ENCODE results near the gene POGZ. TPM values are rescaled to one million over a fixed set of nuclear protein-coding genes. Genes with fewer than 3 reads are reported as not detected.

POGZ gene
- polyA plus RNA-seq (2013, experiment 1 of 2) = 37.6 TPM
- polyA plus RNA-seq (2013, experiment 2 of 2) = 42.1 TPM

- Histone ChIP-seq H3K9me3 (ENCODE audit: insufficient read depth, low read depth, low read length) (no peaks in the 10 kb centered on the region), H3K9ac (ENCODE audit: low read depth, low read length) (peak within 1 kb of the TSS; percentile 85), H3K27ac (ENCODE audit: low read depth, low read length) (peak within 1 kb of the TSS; percentile 95), H3K36me3 (ENCODE audit: insufficient read depth, low read length) (no peaks in the 10 kb centered on the region), H3K27me3 (ENCODE audit: insufficient read depth, low read length) (peaks cover 5% of the 10 kb centered on the region; the same call in 1 of the 2 replicates), H3K4me3 (ENCODE audit: low read length) (peak within 1 kb of the TSS; percentile 75), H3K4me1 (ENCODE audit: insufficient read depth, low read length) (peaks cover 12% of the 10 kb centered on the region)
- 16% methylated on average over 24 of the region's 30 CpGs for WGBS
Measured at GRCh38 chr1:151459331-151460046, at the start of gene POGZ. Gene POGZ (minus strand): TSS chr1:151459494. CDS start chr1:151442204, 17,290 bp downstream.

DNA sequence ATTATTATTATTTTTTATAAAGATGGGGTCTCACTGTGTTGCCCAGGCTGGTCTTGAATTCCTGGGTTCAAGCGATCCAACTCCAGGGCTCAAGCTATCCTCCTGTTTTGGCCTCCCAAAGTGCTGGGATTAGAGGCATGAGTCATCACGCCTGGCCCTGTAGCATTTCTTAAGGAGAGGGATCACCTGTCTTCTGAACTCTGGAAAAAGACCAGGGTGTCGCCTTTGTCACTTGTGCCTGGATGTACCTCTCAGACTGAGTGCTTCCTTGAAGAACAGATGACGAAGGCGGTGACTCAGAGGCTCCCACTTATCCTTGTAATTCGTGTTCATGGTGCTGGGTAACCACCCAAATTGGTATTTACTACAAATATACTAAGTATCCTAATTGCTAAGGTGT is 49.5 kb upstream of the POGZ start:
- 0 out of 2 replicates have a peak, but pooled peaks cover 2% of the 10 kb centered on the region for H3K27me3 ChIP-seq (ENCODE audit: insufficient read depth, low read length)
- no peak overlapping the region for H3K4me3 ChIP-seq (ENCODE audit: low read length)
- no peak overlapping the region for H3K9ac ChIP-seq (ENCODE audit: low read depth, low read length)
- 82% methylated on average over 6 of the region's 6 CpGs for WGBS
- H3K9me3 ChIP-seq (ENCODE audit: insufficient read depth, low read depth, low read length) = no peaks in the 10 kb centered on the region
- H3K4me1 ChIP-seq (ENCODE audit: insufficient read depth, low read length) = peaks cover 28% of the 10 kb centered on the region
- no peak overlapping the region for H3K27ac ChIP-seq (ENCODE audit: low read depth, low read length)
- no peaks in the 10 kb centered on the region for H3K36me3 ChIP-seq (ENCODE audit: insufficient read depth, low read length)

DNA sequence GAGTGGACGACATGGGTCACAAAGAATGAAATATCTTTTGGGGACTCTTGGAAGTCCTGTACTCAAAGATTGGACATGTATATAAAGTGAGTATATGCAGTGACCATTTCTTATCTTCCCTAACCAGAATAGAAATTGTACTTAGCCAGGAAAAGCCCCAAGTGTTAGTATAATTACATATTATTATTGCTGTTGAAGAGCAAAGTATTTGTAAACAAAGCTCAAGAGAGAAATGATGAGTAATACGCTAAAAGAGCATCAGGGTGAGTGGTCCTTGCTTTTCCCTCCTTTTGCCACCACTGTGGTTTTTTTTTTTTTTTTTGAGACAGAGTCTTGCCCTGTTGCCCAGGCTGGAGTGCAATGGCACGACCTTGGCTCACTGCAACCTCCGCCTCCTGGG is 45.5 kb upstream of the POGZ start:
- H3K9ac ChIP-seq (ENCODE audit: low read depth, low read length) = no peak overlapping the region
- no peak overlapping the region for H3K4me3 ChIP-seq (ENCODE audit: low read length)
- H3K9me3 ChIP-seq (ENCODE audit: insufficient read depth, low read depth, low read length) = no peaks in the 10 kb centered on the region
- 94% methylated on average over 4 of the region's 4 CpGs for WGBS
- no peaks in the 10 kb centered on the region for H3K27me3 ChIP-seq (ENCODE audit: insufficient read depth, low read length)
- no peaks in the 10 kb centered on the region for H3K36me3 ChIP-seq (ENCODE audit: insufficient read depth, low read length)
- H3K4me1 ChIP-seq (ENCODE audit: insufficient read depth, low read length) = no peaks in the 10 kb centered on the region
- no peak overlapping the region for H3K27ac ChIP-seq (ENCODE audit: low read depth, low read length)

DNA sequence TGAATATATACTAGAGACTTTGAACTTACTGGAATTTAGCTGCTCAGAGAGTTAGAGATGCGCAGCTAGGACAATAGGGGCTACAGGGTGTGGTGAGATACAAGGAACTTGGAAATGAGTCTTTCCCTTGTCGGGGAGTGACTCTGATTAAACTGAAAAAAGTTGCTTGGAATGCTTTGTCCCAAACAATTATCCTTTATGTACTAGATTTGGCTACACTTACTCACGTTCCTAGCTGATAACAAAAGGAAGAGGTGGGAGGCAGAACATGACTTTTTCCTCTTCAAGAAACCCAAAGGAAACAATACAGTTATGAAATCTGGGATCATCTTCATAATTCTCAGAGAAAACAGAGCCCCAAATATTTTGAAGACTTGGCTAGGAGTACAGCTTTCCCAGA is 45.0 kb upstream of the POGZ start:
- no peaks in the 10 kb centered on the region for H3K9me3 ChIP-seq (ENCODE audit: insufficient read depth, low read depth, low read length)
- no peak overlapping the region for H3K27ac ChIP-seq (ENCODE audit: low read depth, low read length)
- H3K36me3 ChIP-seq (ENCODE audit: insufficient read depth, low read length) = no peaks in the 10 kb centered on the region
- no peak overlapping the region for H3K9ac ChIP-seq (ENCODE audit: low read depth, low read length)
- no peak overlapping the region for H3K4me3 ChIP-seq (ENCODE audit: low read length)
- WGBS = 64% methylated on average over 3 of the region's 3 CpGs
- H3K4me1 ChIP-seq (ENCODE audit: insufficient read depth, low read length) = no peaks in the 10 kb centered on the region
- H3K27me3 ChIP-seq (ENCODE audit: insufficient read depth, low read length) = no peaks in the 10 kb centered on the region

DNA sequence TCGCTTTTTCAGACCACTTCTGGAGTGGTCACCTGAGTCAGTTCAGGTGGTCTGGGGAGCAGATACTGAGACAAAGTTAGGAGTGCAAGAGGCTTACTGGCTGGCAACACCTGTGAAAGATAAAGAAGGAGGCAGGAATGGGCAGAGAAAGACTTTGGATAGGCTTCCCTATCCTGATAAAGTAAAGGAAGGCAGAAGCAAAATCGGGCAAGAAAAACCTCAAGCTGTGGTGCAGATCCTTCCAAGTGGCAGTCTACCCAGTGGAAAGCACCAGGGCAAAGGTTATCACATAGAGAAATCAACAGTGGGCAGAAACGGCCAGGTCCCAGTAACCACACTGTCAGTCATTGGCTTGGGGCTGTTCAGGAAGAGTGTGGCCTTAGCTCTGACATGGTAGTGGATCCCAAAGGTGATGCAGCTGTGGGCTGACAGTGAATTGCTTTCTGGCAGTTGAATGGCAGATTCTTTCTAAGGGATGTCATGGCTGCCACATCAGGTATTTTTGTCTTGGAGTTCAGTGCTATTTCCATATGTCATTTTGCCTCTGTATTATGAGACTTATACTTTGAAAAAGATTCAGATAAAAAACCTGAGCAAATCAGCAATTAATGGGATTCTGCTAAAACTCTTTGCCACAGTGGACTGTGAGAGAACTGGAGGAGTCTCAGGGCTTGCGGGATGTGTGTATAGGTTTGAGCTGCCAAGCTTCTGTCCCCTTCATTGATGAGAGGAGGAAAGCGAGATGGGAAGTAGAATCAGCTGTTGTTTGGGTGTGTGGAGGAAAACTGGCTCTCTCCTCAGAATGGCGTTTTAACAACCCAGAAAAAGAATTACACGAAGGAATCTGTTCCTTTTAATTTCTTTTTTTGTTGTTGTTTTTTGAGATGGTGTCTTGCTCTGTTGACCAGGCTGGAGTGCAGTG is 43.8 kb upstream of the POGZ start:
- Histone ChIP-seq H3K4me3 (ENCODE audit: low read length) (no peak overlapping the region), H3K9ac (ENCODE audit: low read depth, low read length) (no peak overlapping the region), H3K4me1 (ENCODE audit: insufficient read depth, low read length) (no peaks in the 10 kb centered on the region), H3K27ac (ENCODE audit: low read depth, low read length) (no peak overlapping the region), H3K27me3 (ENCODE audit: insufficient read depth, low read length) (no peaks in the 10 kb centered on the region), H3K36me3 (ENCODE audit: insufficient read depth, low read length) (no peaks in the 10 kb centered on the region), H3K9me3 (ENCODE audit: insufficient read depth, low read depth, low read length) (no peaks in the 10 kb centered on the region)
- WGBS = 81% methylated on average over 7 of the region's 7 CpGs

DNA sequence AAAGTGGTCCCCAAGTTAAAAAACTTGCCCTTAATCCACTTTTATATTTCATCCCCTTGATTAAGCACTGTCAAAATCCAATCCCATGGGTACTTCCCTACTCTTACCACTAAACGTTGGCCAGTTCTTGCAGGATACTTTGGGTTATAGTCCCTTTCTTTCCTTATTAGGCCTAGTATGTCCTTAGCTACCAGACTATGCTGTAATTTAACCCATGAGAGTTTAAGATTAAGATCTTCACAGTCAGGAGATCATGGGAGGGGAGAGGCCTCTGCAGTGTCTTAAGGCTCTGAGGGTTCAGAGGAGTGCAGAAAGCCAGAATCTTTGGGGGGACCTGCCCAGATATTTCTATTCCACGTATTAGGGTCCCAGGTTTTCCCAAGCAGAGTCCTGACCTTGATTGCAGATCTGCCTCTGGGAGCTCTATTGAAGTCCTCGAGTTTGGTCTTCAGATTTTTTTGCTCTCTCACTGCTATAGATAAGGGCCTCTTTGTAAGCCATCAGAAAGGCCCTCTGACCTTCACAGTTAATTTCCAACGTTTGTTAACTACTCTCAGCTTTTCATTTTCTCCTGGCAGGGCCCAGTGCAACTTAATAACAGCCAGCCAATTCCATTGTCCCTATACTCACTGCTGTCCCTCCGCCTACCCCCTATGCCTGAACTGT is 42.9 kb upstream of the POGZ start:
- WGBS = 85% methylated on average over 5 of the region's 5 CpGs
- Histone ChIP-seq H3K4me1 (ENCODE audit: insufficient read depth, low read length) (no peaks in the 10 kb centered on the region), H3K27me3 (ENCODE audit: insufficient read depth, low read length) (no peaks in the 10 kb centered on the region)

GRCh38 chr1:151501474-151501873 is 42.2 kb upstream of the POGZ start:
- Histone ChIP-seq H3K27ac (ENCODE audit: low read depth, low read length) (no peak overlapping the region), H3K4me1 (ENCODE audit: insufficient read depth, low read length) (no peaks in the 10 kb centered on the region), H3K9ac (ENCODE audit: low read depth, low read length) (no peak overlapping the region), H3K36me3 (ENCODE audit: insufficient read depth, low read length) (no peaks in the 10 kb centered on the region), H3K9me3 (ENCODE audit: insufficient read depth, low read depth, low read length) (no peaks in the 10 kb centered on the region), H3K4me3 (ENCODE audit: low read length) (no peak overlapping the region), H3K27me3 (ENCODE audit: insufficient read depth, low read length) (no peaks in the 10 kb centered on the region)
- 77% methylated on average over 10 of the region's 10 CpGs for WGBS

More for the DNA sequence above, 42.9 kb upstream of the POGZ start:
- no peak overlapping the region for H3K4me3 ChIP-seq (ENCODE audit: low read length)
- no peaks in the 10 kb centered on the region for H3K36me3 ChIP-seq (ENCODE audit: insufficient read depth, low read length)
- H3K9ac ChIP-seq (ENCODE audit: low read depth, low read length) = no peak overlapping the region
- no peaks in the 10 kb centered on the region for H3K9me3 ChIP-seq (ENCODE audit: insufficient read depth, low read depth, low read length)
- H3K27ac ChIP-seq (ENCODE audit: low read depth, low read length) = no peak overlapping the region

DNA sequence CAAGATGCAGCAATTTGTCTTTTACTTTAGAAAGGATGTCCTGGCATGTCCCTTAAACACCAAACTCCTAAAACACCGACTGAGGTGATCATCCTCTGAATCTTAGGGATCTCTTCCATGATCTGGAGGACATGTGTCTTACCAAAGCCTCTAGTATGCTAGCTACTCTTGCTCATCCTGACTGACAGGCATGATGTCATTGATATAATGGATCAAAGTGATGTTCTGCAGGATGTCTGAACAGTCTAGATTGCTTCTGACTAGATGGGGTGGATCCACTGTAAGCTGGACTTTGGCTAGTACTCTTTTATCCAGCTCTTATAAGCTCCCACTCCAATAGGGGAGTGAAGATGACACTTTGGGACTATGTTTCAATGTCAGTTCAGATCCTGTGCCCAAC is 40.6 kb upstream of the POGZ start:
- WGBS = 87% methylated on average over 1 of the region's 1 CpG

GRCh38 chr1:151499365-151499764 is 40.1 kb upstream of the POGZ start:
- H3K4me1 ChIP-seq (ENCODE audit: insufficient read depth, low read length) = peaks cover 8% of the 10 kb centered on the region; the same call in 1 of the 2 replicates
- WGBS = 97% methylated on average over 5 of the region's 5 CpGs
- no peak overlapping the region for H3K4me3 ChIP-seq (ENCODE audit: low read length)
- H3K9ac ChIP-seq (ENCODE audit: low read depth, low read length) = no peak overlapping the region
- no peaks in the 10 kb centered on the region for H3K9me3 ChIP-seq (ENCODE audit: insufficient read depth, low read depth, low read length)
- no peaks in the 10 kb centered on the region for H3K36me3 ChIP-seq (ENCODE audit: insufficient read depth, low read length)
- no peak overlapping the region for H3K27ac ChIP-seq (ENCODE audit: low read depth, low read length)
- no peaks in the 10 kb centered on the region for H3K27me3 ChIP-seq (ENCODE audit: insufficient read depth, low read length)

More for the DNA sequence above, 40.6 kb upstream of the POGZ start:
- Histone ChIP-seq H3K4me3 (ENCODE audit: low read length) (no peak overlapping the region), H3K9me3 (ENCODE audit: insufficient read depth, low read depth, low read length) (no peaks in the 10 kb centered on the region), H3K36me3 (ENCODE audit: insufficient read depth, low read length) (no peaks in the 10 kb centered on the region), H3K4me1 (ENCODE audit: insufficient read depth, low read length) (peaks cover 6% of the 10 kb centered on the region; the same call in 1 of the 2 replicates), H3K27me3 (ENCODE audit: insufficient read depth, low read length) (no peaks in the 10 kb centered on the region), H3K27ac (ENCODE audit: low read depth, low read length) (no peak overlapping the region), H3K9ac (ENCODE audit: low read depth, low read length) (no peak overlapping the region)

DNA sequence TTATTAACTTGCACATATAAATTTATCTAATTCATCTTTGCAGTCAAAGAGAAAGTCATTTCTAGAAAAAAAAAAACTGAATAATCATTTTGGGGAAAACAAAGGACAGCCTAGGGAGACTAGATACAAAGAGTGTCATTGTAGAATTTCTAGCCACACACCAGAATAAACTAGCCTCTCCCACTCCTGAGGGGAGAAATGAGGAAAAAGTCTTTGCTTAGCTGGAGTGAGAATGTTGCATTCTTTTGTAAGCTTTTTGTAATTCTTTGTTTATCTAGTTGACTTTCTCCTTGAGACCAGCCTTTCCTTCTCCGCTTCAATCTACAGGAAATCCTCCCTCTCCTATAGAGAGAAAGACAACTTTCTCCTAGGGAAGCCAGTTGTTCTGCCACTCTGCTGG is 36.0 kb upstream of the POGZ start:
- peaks cover 8% of the 10 kb centered on the region; the same call in 1 of the 2 replicates for H3K4me1 ChIP-seq (ENCODE audit: insufficient read depth, low read length)
- no peaks in the 10 kb centered on the region for H3K27me3 ChIP-seq (ENCODE audit: insufficient read depth, low read length)
- no peak overlapping the region for H3K9ac ChIP-seq (ENCODE audit: low read depth, low read length)
- WGBS = 83% methylated on average over 1 of the region's 1 CpG
- no peak overlapping the region for H3K27ac ChIP-seq (ENCODE audit: low read depth, low read length)
- H3K9me3 ChIP-seq (ENCODE audit: insufficient read depth, low read depth, low read length) = no peaks in the 10 kb centered on the region
- no peak overlapping the region for H3K4me3 ChIP-seq (ENCODE audit: low read length)
- no peaks in the 10 kb centered on the region for H3K36me3 ChIP-seq (ENCODE audit: insufficient read depth, low read length)
